ENCODE data around the gene TRIO.

The TRIO gene

GRCh38 chr5:14395411-14395810 lies 252.3 kb downstream of the TRIO start:
- no peak for DNase-seq (ENCODE audit: low spot score)

- no peak for DNase-seq (ENCODE audit: low spot score)
Observed at GRCh38 chr5:14396066-14396465, 252.9 kb downstream of the TRIO start.

GRCh38 chr5:14396737-14397136 lies 253.6 kb downstream of the TRIO start:
- no peak for DNase-seq (ENCODE audit: low spot score)

GRCh38 chr5:14397717-14398116 lies 254.6 kb downstream of the TRIO start:
- no peak for DNase-seq (ENCODE audit: low spot score)

GRCh38 chr5:14399054-14399692 lies 256.0 kb downstream of the TRIO start:
- peak; percentile 38 for DNase-seq (ENCODE audit: low spot score)

GRCh38 chr5:14400085-14400484 lies 256.9 kb downstream of the TRIO start:
- no peak for DNase-seq (ENCODE audit: low spot score)

- no peak for DNase-seq (ENCODE audit: low spot score)
Observed at GRCh38 chr5:14400611-14401010, 257.5 kb downstream of the TRIO start.

- DNase-seq (ENCODE audit: low spot score): no peak
Observed at GRCh38 chr5:14401639-14402038, 258.5 kb downstream of the TRIO start.

- no peak for DNase-seq (ENCODE audit: low spot score)
Observed at GRCh38 chr5:14402424-14402823, 259.3 kb downstream of the TRIO start.

- DNase-seq (ENCODE audit: low spot score): no peak
Observed at GRCh38 chr5:14404780-14405179, 261.6 kb downstream of the TRIO start.

GRCh38 chr5:14405267-14405666 lies 262.1 kb downstream of the TRIO start:
- DNase-seq (ENCODE audit: low spot score): no peak

GRCh38 chr5:14405706-14406553 lies 262.8 kb downstream of the TRIO start:
- no peak for DNase-seq (ENCODE audit: low spot score)

- DNase-seq (ENCODE audit: low spot score): no peak
Observed at GRCh38 chr5:14406554-14406849, 263.4 kb downstream of the TRIO start.

GRCh38 chr5:14407051-14407450 lies 263.9 kb downstream of the TRIO start:
- no peak for DNase-seq (ENCODE audit: low spot score)

GRCh38 chr5:14407746-14408175 lies 264.6 kb downstream of the TRIO start:
- no peak for DNase-seq (ENCODE audit: low spot score)

GRCh38 chr5:14408969-14409586 lies 265.9 kb downstream of the TRIO start:
- no peak for DNase-seq (ENCODE audit: low spot score)

GRCh38 chr5:14410068-14410393 lies 266.9 kb downstream of the TRIO start:
- DNase-seq (ENCODE audit: low spot score): no peak

- DNase-seq (ENCODE audit: low spot score): no peak
Observed at GRCh38 chr5:14410394-14411201, 267.5 kb downstream of the TRIO start.

- no peak for DNase-seq (ENCODE audit: low spot score)
Observed at GRCh38 chr5:14411216-14411615, 268.1 kb downstream of the TRIO start.

GRCh38 chr5:14413331-14413750 lies 270.2 kb downstream of the TRIO start:
- no peak for DNase-seq (ENCODE audit: low spot score)

GRCh38 chr5:14414007-14414406 lies 270.9 kb downstream of the TRIO start:
- no peak for DNase-seq (ENCODE audit: low spot score)

GRCh38 chr5:14414656-14415023 lies 271.5 kb downstream of the TRIO start:
- DNase-seq (ENCODE audit: low spot score): no peak

Measured in LoVo (cell line).